Measurements from ENCODE around the gene FHIT.

DNA sequence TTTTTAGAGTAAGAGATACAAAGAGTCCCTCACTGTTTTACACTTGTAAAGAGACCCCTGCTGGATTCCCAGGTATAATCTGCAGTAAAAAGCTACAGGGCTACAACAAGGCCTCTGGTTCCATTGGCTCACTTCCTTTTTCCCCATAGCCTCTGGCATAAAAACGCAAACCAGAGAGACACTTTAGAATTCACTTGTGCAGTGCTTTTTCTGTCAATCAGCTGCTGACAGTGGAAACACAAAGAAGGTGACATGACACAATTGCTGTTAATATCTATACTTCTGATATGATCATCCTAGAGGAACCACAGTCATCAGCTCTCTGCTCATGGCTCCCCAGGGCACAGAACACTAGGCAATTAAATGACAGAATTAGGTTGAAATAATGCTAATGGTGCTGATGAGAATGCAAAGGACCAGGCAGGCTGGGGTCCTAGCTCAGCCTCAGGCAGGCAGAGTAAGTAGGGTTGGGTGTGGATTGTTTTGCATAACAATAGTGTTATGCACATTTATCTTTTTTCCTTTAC, 1533.5 kb downstream of the FHIT start:
- no peak for TF ChIP-seq SUZ12 (IDR thresholded peaks at IDR 0.05; ENCODE audit: extremely low read depth, insufficient read depth, insufficient read length)
- TF ChIP-seq ZNF274 (IDR thresholded peaks at IDR 0.05; ENCODE audit: low read depth, low read length) = no peak
- no peak for TF ChIP-seq YY1 (IDR thresholded peaks at IDR 0.05; ENCODE audit: insufficient read depth, insufficient read length)
